ENCODE measurements around the gene COPB2.

The COPB2 gene

DNA sequence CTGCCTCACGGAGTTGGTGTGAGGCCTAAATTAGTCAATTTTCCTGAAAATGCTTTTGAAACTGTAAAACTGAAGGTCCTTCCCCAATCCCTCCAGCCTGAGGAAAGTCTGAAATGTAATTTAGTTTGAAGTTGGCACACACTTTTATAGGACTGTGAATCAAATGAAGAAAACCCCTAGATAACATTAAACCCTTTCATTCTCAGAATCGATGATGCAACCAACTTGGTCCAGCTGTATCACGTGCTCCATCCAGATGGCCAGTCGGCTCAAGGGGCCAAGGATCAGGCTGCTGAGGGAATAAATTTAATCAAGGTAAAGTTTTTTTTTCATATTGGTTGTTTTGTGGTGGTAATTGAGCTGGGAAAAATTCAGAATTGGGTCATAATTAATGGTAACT, 34.0 kb downstream of the COPB2 start:
- TF ChIP-seq, protein P1, sequence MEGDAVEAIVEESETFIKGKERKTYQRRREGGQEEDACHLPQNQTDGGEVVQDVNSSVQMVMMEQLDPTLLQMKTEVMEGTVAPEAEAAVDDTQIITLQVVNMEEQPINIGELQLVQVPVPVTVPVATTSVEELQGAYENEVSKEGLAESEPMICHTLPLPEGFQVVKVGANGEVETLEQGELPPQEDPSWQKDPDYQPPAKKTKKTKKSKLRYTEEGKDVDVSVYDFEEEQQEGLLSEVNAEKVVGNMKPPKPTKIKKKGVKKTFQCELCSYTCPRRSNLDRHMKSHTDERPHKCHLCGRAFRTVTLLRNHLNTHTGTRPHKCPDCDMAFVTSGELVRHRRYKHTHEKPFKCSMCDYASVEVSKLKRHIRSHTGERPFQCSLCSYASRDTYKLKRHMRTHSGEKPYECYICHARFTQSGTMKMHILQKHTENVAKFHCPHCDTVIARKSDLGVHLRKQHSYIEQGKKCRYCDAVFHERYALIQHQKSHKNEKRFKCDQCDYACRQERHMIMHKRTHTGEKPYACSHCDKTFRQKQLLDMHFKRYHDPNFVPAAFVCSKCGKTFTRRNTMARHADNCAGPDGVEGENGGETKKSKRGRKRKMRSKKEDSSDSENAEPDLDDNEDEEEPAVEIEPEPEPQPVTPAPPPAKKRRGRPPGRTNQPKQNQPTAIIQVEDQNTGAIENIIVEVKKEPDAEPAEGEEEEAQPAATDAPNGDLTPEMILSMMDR (IDR thresholded peaks at IDR 0.05): no peak
- no peak for DNase-seq (ENCODE audit: low spot score)
- Histone ChIP-seq H3K27ac (no peak overlapping the region), H3K4me3 (no peak overlapping the region)

DNA sequence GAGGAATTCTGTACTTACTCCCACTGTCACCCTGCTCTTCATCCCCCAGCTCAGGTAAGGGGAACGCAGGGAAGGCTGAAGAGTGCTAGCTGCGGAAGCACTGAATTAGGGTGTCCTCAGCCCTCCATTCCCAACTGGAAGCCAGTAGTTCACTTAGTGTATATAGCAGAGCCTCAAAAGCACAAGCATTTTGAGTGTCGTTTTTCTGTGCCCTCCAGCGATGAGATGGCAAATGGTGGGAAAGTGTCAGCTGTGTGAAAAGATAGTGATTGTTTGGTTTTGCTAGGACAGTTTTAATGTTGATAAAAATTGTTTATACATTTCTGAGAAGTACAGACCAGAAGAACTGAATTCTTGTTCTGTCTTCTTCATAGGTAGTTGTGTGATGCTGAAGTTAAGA, 34.8 kb downstream of the COPB2 start:
- H3K27ac ChIP-seq: no peak overlapping the region
- H3K4me3 ChIP-seq: no peak overlapping the region
- TF ChIP-seq, protein P1 (IDR thresholded peaks at IDR 0.05): no peak
- no peak for DNase-seq (ENCODE audit: low spot score)

- H3K4me3 ChIP-seq: no peak overlapping the region
- H3K27ac ChIP-seq: no peak overlapping the region
- DNase-seq (ENCODE audit: low spot score): no peak
- TF ChIP-seq, protein P1 (IDR thresholded peaks at IDR 0.05): no peak
Observed at GRCh38 chr3:139353920-139354556, 35.4 kb downstream of the COPB2 start.

DNA sequence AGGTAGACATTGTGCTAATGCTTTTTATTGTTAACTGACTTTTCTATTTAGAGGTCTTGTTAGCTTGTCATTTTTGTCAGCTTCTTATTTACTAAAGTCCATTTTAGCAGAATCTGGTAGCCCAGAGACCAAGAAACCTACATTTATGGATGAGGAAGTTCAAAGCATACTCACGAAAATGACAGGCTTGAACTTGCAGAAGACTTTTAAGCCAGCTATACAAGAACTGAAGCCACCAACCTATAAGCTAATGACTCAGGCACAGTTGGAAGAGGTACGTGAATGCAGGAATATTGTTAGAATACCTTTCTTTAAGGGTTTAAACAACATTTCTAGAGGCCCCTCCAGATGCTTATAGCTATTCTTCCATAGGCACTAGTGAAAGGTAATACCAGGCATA, 42.7 kb downstream of the COPB2 start:
- H3K4me3 ChIP-seq: no peak overlapping the region
- no peak overlapping the region for H3K27ac ChIP-seq
- DNase-seq (ENCODE audit: low spot score): no peak
- TF ChIP-seq, protein P1 (IDR thresholded peaks at IDR 0.05): no peak

GRCh38 chr3:139343895-139344856, 45.3 kb downstream of the COPB2 start, which contains the start of gene MRPS22:
Gene MRPS22, plus strand, starts transcription at chr3:139344020. Its CDS starts 7 bp downstream, at chr3:139344027.
- Histone ChIP-seq H3K27ac (peak within 1 kb of the TSS; percentile 64 to 90), H3K4me3 (peak within 1 kb of the TSS; percentile 97)
- TF ChIP-seq, protein P1 (IDR thresholded peaks at IDR 0.05): no peak
- DNase-seq (ENCODE audit: low spot score): peak; percentile 84

DNA sequence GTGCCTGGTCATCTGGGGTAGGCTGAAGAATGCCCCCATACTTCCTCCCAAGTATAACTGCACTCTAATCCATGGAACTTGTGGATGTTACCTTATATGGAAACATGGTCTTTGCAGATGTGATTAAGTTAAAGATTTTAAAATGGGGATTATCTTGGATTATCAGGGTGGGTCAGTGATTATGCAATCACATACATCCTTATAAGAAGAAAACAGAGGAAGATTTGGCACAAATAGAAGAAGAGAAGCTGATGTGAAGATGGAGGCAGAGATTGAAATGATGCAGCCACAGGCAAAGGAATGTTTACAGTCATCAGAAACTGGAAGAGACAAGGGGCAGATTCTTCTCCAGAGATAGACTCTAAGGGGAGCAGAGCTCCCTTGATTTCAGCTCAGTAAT, 47.4 kb downstream of the COPB2 start:
- Histone ChIP-seq H3K27ac (no peak overlapping the region), H3K4me3 (no peak overlapping the region)
- TF ChIP-seq, protein P1 (IDR thresholded peaks at IDR 0.05): no peak
- no peak for DNase-seq (ENCODE audit: low spot score)
